ENCODE measurements around the gene USF1.
"Not testable (repeated sequence)": the region's sequence is repeated elsewhere in the genome, so short reads cannot be mapped to it uniquely, and the experiment has no call there.

Gene USF1

GRCh38 chr1:161079436-161080110 lies 33.8 kb upstream of the USF1 start:
- DNase-seq (ENCODE audit: low read depth, low spot score) = no peak

GRCh38 chr1:161077426-161077825 lies 31.6 kb upstream of the USF1 start:
- no peak for DNase-seq (ENCODE audit: low read depth, low spot score)

- DNase-seq (ENCODE audit: low read depth, low spot score) = no peak
These were observed 30.6 kb upstream of the USF1 start for GRCh38 chr1:161076410-161076809.

- DNase-seq (ENCODE audit: low read depth, low spot score) = no peak
These were observed 29.0 kb upstream of the USF1 start for GRCh38 chr1:161074676-161075368.

GRCh38 chr1:161073474-161074121 lies 27.8 kb upstream of the USF1 start:
- no peak for DNase-seq (ENCODE audit: low read depth, low spot score)

GRCh38 chr1:161072751-161073449 lies 27.1 kb upstream of the USF1 start:
- DNase-seq (ENCODE audit: low read depth, low spot score) = no peak

GRCh38 chr1:161071886-161072371 lies 26.2 kb upstream of the USF1 start:
- no peak for DNase-seq (ENCODE audit: low read depth, low spot score)

- DNase-seq (ENCODE audit: low read depth, low spot score) = no peak
These were observed 25.0 kb upstream of the USF1 start for GRCh38 chr1:161070761-161071160.

- DNase-seq (ENCODE audit: low read depth, low spot score) = no peak
These were observed 24.0 kb upstream of the USF1 start, which contains the start of gene ARHGAP30 for GRCh38 chr1:161069731-161070270. Gene ARHGAP30 (minus strand): TSS chr1:161069891. CDS start chr1:161069624, 267 bp downstream.

GRCh38 chr1:161069241-161069640 lies 23.5 kb upstream of the USF1 start:
- no peak for DNase-seq (ENCODE audit: low read depth, low spot score)

- DNase-seq (ENCODE audit: low read depth, low spot score) = no peak
These were observed 22.8 kb upstream of the USF1 start for GRCh38 chr1:161068306-161069234.

- DNase-seq (ENCODE audit: low read depth, low spot score) = no peak
These were observed 20.9 kb upstream of the USF1 start for GRCh38 chr1:161066694-161067093.

- DNase-seq (ENCODE audit: low read depth, low spot score) = not testable (repeated sequence)
These were observed 19.9 kb upstream of the USF1 start for GRCh38 chr1:161065681-161066080.

- not testable (repeated sequence) for DNase-seq (ENCODE audit: low read depth, low spot score)
These were observed 18.2 kb upstream of the USF1 start for GRCh38 chr1:161063936-161064335.

- no peak for DNase-seq (ENCODE audit: low read depth, low spot score)
These were observed 15.6 kb upstream of the USF1 start for GRCh38 chr1:161061419-161061818.

GRCh38 chr1:161059293-161059692 lies 13.5 kb upstream of the USF1 start:
- DNase-seq (ENCODE audit: low read depth, low spot score) = no peak

GRCh38 chr1:161054805-161055204 lies 9.0 kb upstream of the USF1 start:
- no peak for DNase-seq (ENCODE audit: low read depth, low spot score)

- no peak for DNase-seq (ENCODE audit: low read depth, low spot score)
These were observed 8.5 kb upstream of the USF1 start for GRCh38 chr1:161054232-161054631.

GRCh38 chr1:161052899-161053298 lies 7.1 kb upstream of the USF1 start:
- DNase-seq (ENCODE audit: low read depth, low spot score) = no peak

GRCh38 chr1:161051219-161051618 lies 5.4 kb upstream of the USF1 start:
- no peak for DNase-seq (ENCODE audit: low read depth, low spot score)

Data from iPS DF 19.7 (cell line).